GM12878 (cell line): ENCODE measurements around the gene GAL3ST2. TPM values are rescaled to one million over a fixed set of nuclear protein-coding genes. Genes with fewer than 3 reads are reported as not detected.

Source experiments
- ATAC-seq: fragments of 200-7000 bp; cut with Tn5 transposase; 3 replicates; pipeline ENCODE4 v1.9.1; 2020; ENCODE audit warnings: mild to moderate bottlenecking, moderate library complexity
- BruUV-seq: library from RNA; stranded (reverse); fragments of 400-500 nt; replicated peaks from 2 replicates; lab custom pipeline; 2021; lab: Mats Ljungman, UMichigan
- CTCF ChIA-PET: fragments of 300-600 bp; sonication (Branson Sonifier 250); formaldehyde crosslinking; extraction: SDS; loops from one replicate; lab custom pipeline; 2021; ENCODE audit warnings: inconsistent platforms; lab: Yijun Ruan, JAX
- POLR2A ChIA-PET: fragments of 350-600 bp; formaldehyde crosslinking; extraction: SDS; loops from one replicate; lab custom pipeline; 2021; ENCODE audit warnings: inconsistent platforms; lab: Charles Lee
- RAD21 ChIA-PET: fragments of 300-600 bp; sonication (Branson Sonifier 250); formaldehyde crosslinking; loops from one replicate; lab custom pipeline; 2023; ENCODE audit warnings: antibody characterized with exemption; ENCODE audit not compliant: unreplicated experiment; lab: Charles Lee
- SMC1A ChIA-PET: fragments of 300-600 bp; sonication (Branson Sonifier 250); formaldehyde crosslinking; loops from one replicate; lab custom pipeline; 2023; ENCODE audit not compliant: unreplicated experiment, uncharacterized antibody; lab: Charles Lee
- DNase-seq: peaks from one replicate; pipeline ENCODE4 v3.0.0-alpha.2; 2011; ENCODE audit warnings: low read depth, low spot score
- FAIRE-seq: peaks from 3 replicates; lab custom pipeline; 2011; peaks lifted over from hg19 to GRCh38; lab: Jason Lieb, UNC
- H2AFZ ChIP-seq: 2 replicates; pipeline ENCODE4 v1.6.0; 2011; ENCODE audit warnings: low read depth, low read length, control low read depth; ENCODE audit not compliant: control insufficient read depth
- H3K27ac ChIP-seq: 2 replicates; pipeline ENCODE4 v1.5.1; 2011; ENCODE audit warnings: control low read depth; ENCODE audit not compliant: control insufficient read depth, insufficient read depth
- H3K27me3 ChIP-seq, 2 experiments: replicated peaks in 1 of 2; 2 replicates each; pipeline versions ENCODE4 v1.6.0 to v1.6.1; 2011; ENCODE audit warnings: low read length in 1 of 2; ENCODE audit not compliant: control insufficient read depth in 2 of 2, insufficient read depth in 2 of 2
- H3K36me3 ChIP-seq, 2 experiments: 2 replicates each; pipeline ENCODE4 v1.5.1; 2011; ENCODE audit warnings: low read length in 1 of 2; ENCODE audit not compliant: control insufficient read depth in 2 of 2, insufficient read depth in 2 of 2
- H3K4me1 ChIP-seq: 2 replicates; pipeline ENCODE4 v1.6.1; 2011; ENCODE audit warnings: mild to moderate bottlenecking, low read length, moderate library complexity, mixed read lengths; ENCODE audit not compliant: control insufficient read depth, insufficient read depth
- H3K4me2 ChIP-seq: 2 replicates; pipeline ENCODE4 v1.6.0; 2011; ENCODE audit warnings: control low read depth; ENCODE audit not compliant: control insufficient read depth, insufficient read depth
- H3K4me3 ChIP-seq: fragments of 200-600 bp; sonication (generic); 2 replicates; pipeline ENCODE4 v1.5.1; 2016
- H3K79me2 ChIP-seq: 2 replicates; pipeline ENCODE4 v1.6.0; 2011; ENCODE audit warnings: low read length; ENCODE audit not compliant: control insufficient read depth, insufficient read depth
- H3K9ac ChIP-seq: 2 replicates; pipeline ENCODE4 v1.8.0; 2011; ENCODE audit warnings: low read length, control low read depth, mixed read lengths; ENCODE audit not compliant: control insufficient read depth, insufficient read depth
- H3K9me3 ChIP-seq: replicated peaks from 3 replicates; pipeline ENCODE4 v1.5.1; 2011; ENCODE audit warnings: mild to moderate bottlenecking, low read length; ENCODE audit not compliant: control insufficient read depth, insufficient read depth
- H4K20me1 ChIP-seq: 2 replicates; pipeline ENCODE4 v1.6.0; 2011; ENCODE audit not compliant: control insufficient read depth, insufficient read depth
- BHLHE40 ChIP-seq, 2 experiments: fragments of 450-650 bp in 1 of 2; IDR thresholded peaks; 2 replicates each; pipeline ENCODE4 v1.6.1; 2011 to 2017; ENCODE audit warnings: low read depth in 2 of 2, borderline replicate concordance in 1 of 2, improper control_type of control experiment in 1 of 2, low read length in 1 of 2, mild to moderate bottlenecking in 1 of 2
- FOXK2 ChIP-seq: fragments of 450-650 bp; IDR thresholded peaks from 2 replicates; pipeline ENCODE4 v1.6.1; 2017; ENCODE audit warnings: mild to moderate bottlenecking, moderate library complexity
- GABPA ChIP-seq: IDR thresholded peaks from 2 replicates; pipeline ENCODE4 v1.6.1; 2014; ENCODE audit warnings: antibody characterized with exemption, low read depth, mild to moderate bottlenecking, inconsistent platforms
- KDM1A ChIP-seq: fragments of 200-600 bp; sonication (generic); IDR thresholded peaks from 2 replicates; pipeline ENCODE4 v1.6.1; 2016; ENCODE audit warnings: borderline replicate concordance
- MYC ChIP-seq: IDR thresholded peaks from 2 replicates; pipeline ENCODE4 v1.6.1; 2011; ENCODE audit warnings: mild to moderate bottlenecking, low read length, moderate library complexity, inconsistent platforms; ENCODE audit not compliant: insufficient read depth, insufficient replicate concordance, insufficient read length, severe bottlenecking
- PAX8 ChIP-seq: fragments of 450-650 bp; IDR thresholded peaks from 2 replicates; pipeline ENCODE4 v1.6.1; 2017; ENCODE audit warnings: mild to moderate bottlenecking, moderate library complexity
- RB1 ChIP-seq: fragments of 450-650 bp; formaldehyde crosslinking; IDR thresholded peaks from 2 replicates; pipeline ENCODE4 v1.6.1; 2017; ENCODE audit warnings: mild to moderate bottlenecking, borderline replicate concordance
- SKIL ChIP-seq: fragments of 450-650 bp; IDR thresholded peaks from 2 replicates; pipeline ENCODE4 v1.6.1; 2017; ENCODE audit warnings: mild to moderate bottlenecking, low read depth, inconsistent platforms; ENCODE audit not compliant: poor library complexity, severe bottlenecking
- SPI1 ChIP-seq: IDR thresholded peaks from 2 replicates; pipeline ENCODE4 v1.6.1; 2011; ENCODE audit warnings: low read depth, mild to moderate bottlenecking, low read length, moderate library complexity, borderline replicate concordance; ENCODE audit not compliant: insufficient read depth
- TCF7 ChIP-seq: IDR thresholded peaks from 2 replicates; pipeline ENCODE4 v1.6.1; 2014; ENCODE audit warnings: antibody characterized with exemption, borderline replicate concordance
- ZBTB33 ChIP-seq: fragments of 450-650 bp; IDR thresholded peaks from 2 replicates; pipeline ENCODE4 v1.6.1; 2017; ENCODE audit warnings: mild to moderate bottlenecking
- WGBS: methylation state at CpG from one replicate; pipeline ENCODE4 v1.1.6; 2016; ENCODE audit warnings: low lambda C conversion rate; ENCODE audit not compliant: insufficient replicate concordance, insufficient coverage; ENCODE audit errors: missing lambda C conversion rate; 5-methylcytosine and 5-hydroxymethylcytosine counted together
- in situ Hi-C: fragments of 300-500 bp; cut with MboI; formaldehyde crosslinking; loops from 9 replicates; pipeline ENCODE4 v1.14.3; 2018; ENCODE audit warnings: mixed read lengths
- intact Hi-C: fragments of 100-400 bp; cut with micrococcal nuclease; formaldehyde crosslinking; loops from one replicate; pipeline ENCODE4 v1.14.2; 2022; ENCODE audit not compliant: unreplicated experiment
- polyA plus RNA-seq, 11 experiments: library from polyadenylated mRNA; depleted of rRNA in 4 of 11; unstranded in 6 of 11; stranded (reverse) in 5 of 11; fragments of >200 nt; fragmentation: Nextera tagmentation in 4 of 11; fragmentation: Illumina TruSeq in 1 of 11; extraction: Ambion mirVana in 4 of 11; extraction: Trizol in 1 of 11; gene quantifications; 1 replicate in 1 of 11; 2 replicates in 10 of 11; pipeline versions ENCODE4 v1.2.1 to v1.2.3, GENCODE V29; 2011 to 2016; ENCODE audit warnings: inconsistent platforms in 2 of 11, missing spikeins in 2 of 11, low read depth in 1 of 11
- total RNA-seq, 4 experiments: library from RNA; depleted of rRNA in 3 of 4; stranded (reverse); fragments of >200 nt in 3 of 4; fragmentation: Illumina TruSeq in 1 of 4; extraction: Trizol in 1 of 4; gene quantifications; 2 replicates each; pipeline versions ENCODE4 v1.2.1 to v1.2.3, GENCODE V29; 2013 to 2021
- TF ChIP-seq, protein P1 (sequence below): fragments of 150-350 bp; IDR thresholded peaks from 2 replicates; pipeline ENCODE4 v1.6.1; 2016; ENCODE audit warnings: low read depth, low read length

GAL3ST2 gene
- total and polyA plus RNA-seq, 10 of the 15 experiments (the other 5 are each of a cell fraction or from before 2014, with no cell fraction given): 0.09 to 0.36 (median 0.11) TPM; not detected in 7

- RAD21 ChIA-PET: interaction anchor here (1.7 kb wide), 1 partner anchor 18 kb away, joined by 4 read pairs; no protein-coding TSS in a partner anchor
- H3K9me3 ChIP-seq: no peaks in the 10 kb centered on the region
- no peaks in the 10 kb centered on the region for H3K36me3 ChIP-seq
- ATAC-seq (no peak), DNase-seq (no peak), FAIRE-seq (no peak)
- in situ Hi-C loops: no loop called here
- no peak overlapping the region for H3K9ac ChIP-seq
- 82% methylated on average over 31 of the region's 31 CpGs for WGBS
- no TSS peak for BruUV-seq
- no peaks in the 10 kb centered on the region for H4K20me1 ChIP-seq
- H3K27ac ChIP-seq: no peak overlapping the region
- intact Hi-C loops: no loop called here
- SMC1A ChIA-PET: interaction anchor here (0.6 kb wide), 1 partner anchor 8 kb away, joined by 3 read pairs; no protein-coding TSS in a partner anchor
- no peaks in the 10 kb centered on the region for H3K27me3 ChIP-seq
- no peak overlapping the region for H2AFZ ChIP-seq
- H3K4me2 ChIP-seq: no peak overlapping the region
- POLR2A ChIA-PET: no interaction called here
- H3K4me1 ChIP-seq: no peaks in the 10 kb centered on the region
- no peak overlapping the region for H3K4me3 ChIP-seq
- CTCF ChIA-PET: interaction anchor here (1.0 kb wide), 1 partner anchor 9 kb away, joined by 3 read pairs; no protein-coding TSS in a partner anchor
- no peaks in the 10 kb centered on the region for H3K79me2 ChIP-seq
- no peak for TF ChIP-seq MYC
- no peak for TF ChIP-seq KDM1A
- no peak for TF ChIP-seq SKIL
- TF ChIP-seq PAX8: no peak
- TF ChIP-seq TCF7: no peak
- no peak for TF ChIP-seq RB1
- no peak for TF ChIP-seq ZBTB33
- TF ChIP-seq BHLHE40 (IDR thresholded peaks at IDR 0.05; ENCODE audit: borderline replicate concordance in 1 of 2, low read depth in 2 of 2, low read length in 1 of 2): no peak
- no peak for TF ChIP-seq GABPA
- TF ChIP-seq FOXK2: no peak
- no peak for TF ChIP-seq SPI1
- TF ChIP-seq, protein P1, sequence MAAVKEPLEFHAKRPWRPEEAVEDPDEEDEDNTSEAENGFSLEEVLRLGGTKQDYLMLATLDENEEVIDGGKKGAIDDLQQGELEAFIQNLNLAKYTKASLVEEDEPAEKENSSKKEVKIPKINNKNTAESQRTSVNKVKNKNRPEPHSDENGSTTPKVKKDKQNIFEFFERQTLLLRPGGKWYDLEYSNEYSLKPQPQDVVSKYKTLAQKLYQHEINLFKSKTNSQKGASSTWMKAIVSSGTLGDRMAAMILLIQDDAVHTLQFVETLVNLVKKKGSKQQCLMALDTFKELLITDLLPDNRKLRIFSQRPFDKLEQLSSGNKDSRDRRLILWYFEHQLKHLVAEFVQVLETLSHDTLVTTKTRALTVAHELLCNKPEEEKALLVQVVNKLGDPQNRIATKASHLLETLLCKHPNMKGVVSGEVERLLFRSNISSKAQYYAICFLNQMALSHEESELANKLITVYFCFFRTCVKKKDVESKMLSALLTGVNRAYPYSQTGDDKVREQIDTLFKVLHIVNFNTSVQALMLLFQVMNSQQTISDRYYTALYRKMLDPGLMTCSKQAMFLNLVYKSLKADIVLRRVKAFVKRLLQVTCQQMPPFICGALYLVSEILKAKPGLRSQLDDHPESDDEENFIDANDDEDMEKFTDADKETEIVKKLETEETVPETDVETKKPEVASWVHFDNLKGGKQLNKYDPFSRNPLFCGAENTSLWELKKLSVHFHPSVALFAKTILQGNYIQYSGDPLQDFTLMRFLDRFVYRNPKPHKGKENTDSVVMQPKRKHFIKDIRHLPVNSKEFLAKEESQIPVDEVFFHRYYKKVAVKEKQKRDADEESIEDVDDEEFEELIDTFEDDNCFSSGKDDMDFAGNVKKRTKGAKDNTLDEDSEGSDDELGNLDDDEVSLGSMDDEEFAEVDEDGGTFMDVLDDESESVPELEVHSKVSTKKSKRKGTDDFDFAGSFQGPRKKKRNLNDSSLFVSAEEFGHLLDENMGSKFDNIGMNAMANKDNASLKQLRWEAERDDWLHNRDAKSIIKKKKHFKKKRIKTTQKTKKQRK: no peak
Observed at GRCh38 chr2:241795021-241795999, 18.7 kb downstream of the GAL3ST2 start.
